Thyroid gland (tissue), 4 donors: ENCODE results near the gene SMIM32.

ENCODE experiments used
- POLR2A ChIP-seq, 2 donors: fragments of 450-650 bp; IDR thresholded peaks; one replicate each; pipeline ENCODE4 v1.6.1; 2017; ENCODE audit warnings: antibody characterized with exemption in 2 of 2, mild to moderate bottlenecking in 2 of 2, moderate library complexity in 1 of 2
- TF ChIP-seq, protein P1 (sequence below), 6 experiments: fragments of 200-600 bp in 3 of 6; fragments of 450-650 bp in 3 of 6; sonication (generic) in 3 of 6; IDR thresholded peaks; one replicate each; pipeline ENCODE4 v1.5.1; 2016 to 2019; ENCODE audit warnings: antibody characterized with exemption in 6 of 6, mild to moderate bottlenecking in 2 of 6, inconsistent platforms in 1 of 6, moderate library complexity in 1 of 6

DNA sequence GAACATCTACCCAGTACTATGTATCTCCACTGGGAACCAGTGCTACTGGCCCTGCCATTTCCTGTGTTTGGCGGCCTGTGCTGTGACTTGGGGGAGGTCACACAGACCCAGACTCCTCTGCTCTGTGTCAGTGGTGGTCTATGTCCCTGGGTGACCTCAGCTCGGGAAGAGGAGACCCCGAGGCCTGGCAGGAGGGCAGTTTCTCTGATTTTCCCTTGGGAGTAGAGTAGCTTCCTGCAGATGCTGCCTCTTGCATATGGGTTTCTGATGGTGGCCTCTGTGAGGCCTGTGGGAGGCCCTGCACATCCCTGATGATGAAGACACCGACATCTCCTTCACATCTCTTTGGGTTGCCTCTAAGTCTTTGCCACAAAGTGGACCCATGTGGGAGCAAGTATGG, 13.0 kb upstream of the SMIM32 start:
- TF ChIP-seq, protein P1, sequence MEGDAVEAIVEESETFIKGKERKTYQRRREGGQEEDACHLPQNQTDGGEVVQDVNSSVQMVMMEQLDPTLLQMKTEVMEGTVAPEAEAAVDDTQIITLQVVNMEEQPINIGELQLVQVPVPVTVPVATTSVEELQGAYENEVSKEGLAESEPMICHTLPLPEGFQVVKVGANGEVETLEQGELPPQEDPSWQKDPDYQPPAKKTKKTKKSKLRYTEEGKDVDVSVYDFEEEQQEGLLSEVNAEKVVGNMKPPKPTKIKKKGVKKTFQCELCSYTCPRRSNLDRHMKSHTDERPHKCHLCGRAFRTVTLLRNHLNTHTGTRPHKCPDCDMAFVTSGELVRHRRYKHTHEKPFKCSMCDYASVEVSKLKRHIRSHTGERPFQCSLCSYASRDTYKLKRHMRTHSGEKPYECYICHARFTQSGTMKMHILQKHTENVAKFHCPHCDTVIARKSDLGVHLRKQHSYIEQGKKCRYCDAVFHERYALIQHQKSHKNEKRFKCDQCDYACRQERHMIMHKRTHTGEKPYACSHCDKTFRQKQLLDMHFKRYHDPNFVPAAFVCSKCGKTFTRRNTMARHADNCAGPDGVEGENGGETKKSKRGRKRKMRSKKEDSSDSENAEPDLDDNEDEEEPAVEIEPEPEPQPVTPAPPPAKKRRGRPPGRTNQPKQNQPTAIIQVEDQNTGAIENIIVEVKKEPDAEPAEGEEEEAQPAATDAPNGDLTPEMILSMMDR (IDR thresholded peaks at IDR 0.05) = no peak
- no peak for TF ChIP-seq POLR2A (IDR thresholded peaks at IDR 0.05)
